Measurements from ENCODE around the gene G6PC3.

Gene G6PC3

GRCh38 chr17:44085908-44086307, 15.4 kb downstream of the G6PC3 start:
- ChIA-PET CTCF (interaction anchor here (1.1 to 3.6 kb wide), 3 partner anchors 14 to 41 kb away, joined by 3 to 16 read pairs (median 3); no protein-coding TSS in a partner anchor), POLR2A (interaction anchor here (0.6 kb wide), 1 partner anchor 788 kb away, joined by 7 read pairs; no protein-coding TSS in a partner anchor)
- DNase-seq (ENCODE audit: extremely low spot score) = no peak
- TF ChIP-seq, protein P1, sequence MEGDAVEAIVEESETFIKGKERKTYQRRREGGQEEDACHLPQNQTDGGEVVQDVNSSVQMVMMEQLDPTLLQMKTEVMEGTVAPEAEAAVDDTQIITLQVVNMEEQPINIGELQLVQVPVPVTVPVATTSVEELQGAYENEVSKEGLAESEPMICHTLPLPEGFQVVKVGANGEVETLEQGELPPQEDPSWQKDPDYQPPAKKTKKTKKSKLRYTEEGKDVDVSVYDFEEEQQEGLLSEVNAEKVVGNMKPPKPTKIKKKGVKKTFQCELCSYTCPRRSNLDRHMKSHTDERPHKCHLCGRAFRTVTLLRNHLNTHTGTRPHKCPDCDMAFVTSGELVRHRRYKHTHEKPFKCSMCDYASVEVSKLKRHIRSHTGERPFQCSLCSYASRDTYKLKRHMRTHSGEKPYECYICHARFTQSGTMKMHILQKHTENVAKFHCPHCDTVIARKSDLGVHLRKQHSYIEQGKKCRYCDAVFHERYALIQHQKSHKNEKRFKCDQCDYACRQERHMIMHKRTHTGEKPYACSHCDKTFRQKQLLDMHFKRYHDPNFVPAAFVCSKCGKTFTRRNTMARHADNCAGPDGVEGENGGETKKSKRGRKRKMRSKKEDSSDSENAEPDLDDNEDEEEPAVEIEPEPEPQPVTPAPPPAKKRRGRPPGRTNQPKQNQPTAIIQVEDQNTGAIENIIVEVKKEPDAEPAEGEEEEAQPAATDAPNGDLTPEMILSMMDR (IDR thresholded peaks at IDR 0.05; ENCODE audit: control extremely low read depth, extremely low read depth, low read depth, missing control alignments) = no peak

- no peak for DNase-seq (ENCODE audit: extremely low spot score)
- ChIA-PET CTCF (interaction anchor here (1.1 to 3.6 kb wide), 3 partner anchors 13 to 40 kb away, joined by 3 to 16 read pairs (median 3); no protein-coding TSS in a partner anchor), POLR2A (no interaction called here)
- TF ChIP-seq, protein P1 (IDR thresholded peaks at IDR 0.05; ENCODE audit: control extremely low read depth, extremely low read depth, low read depth, missing control alignments) = no peak
These were observed 16.1 kb downstream of the G6PC3 start for GRCh38 chr17:44086364-44087311.

GRCh38 chr17:44087319-44087718, 16.8 kb downstream of the G6PC3 start:
- POLR2A ChIA-PET = interaction anchor here (0.6 to 1.0 kb wide), 2 partner anchors 16 to 1386 kb away, joined by 3 to 4 read pairs; no protein-coding TSS in a partner anchor

DNA sequence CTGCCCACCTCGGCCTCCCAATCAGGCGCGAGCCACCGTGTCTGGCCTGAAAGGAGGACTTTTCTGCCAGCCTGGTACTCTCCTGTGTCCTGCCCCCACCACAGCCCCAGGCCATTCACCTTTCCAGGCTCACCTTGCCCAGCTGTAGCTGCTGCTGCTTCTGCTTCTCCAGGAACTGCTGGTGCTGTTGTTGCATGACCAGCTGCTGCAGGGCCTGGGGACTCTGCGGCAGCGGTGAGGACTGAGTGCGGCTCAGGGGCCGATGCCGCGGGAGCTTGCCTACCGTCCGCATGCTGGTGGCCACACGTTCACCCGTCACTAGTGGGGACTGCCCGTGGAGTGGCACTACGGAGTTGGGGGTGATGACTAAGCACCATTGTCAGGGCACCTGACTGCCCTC, 17.7 kb downstream of the G6PC3 start:
- DNase-seq (ENCODE audit: extremely low spot score) = no peak
- POLR2A ChIA-PET = interaction anchor here (1.0 kb wide), 1 partner anchor 17 kb away, joined by 3 read pairs; no protein-coding TSS in a partner anchor
- CTCF ChIA-PET = interaction anchor here (1.4 kb wide), 1 partner anchor 50 kb away, joined by 4 read pairs; no protein-coding TSS in a partner anchor
- TF ChIP-seq, protein P1 (IDR thresholded peaks at IDR 0.05; ENCODE audit: control extremely low read depth, extremely low read depth, low read depth, missing control alignments) = no peak

More at GRCh38 chr17:44087319-44087718, 16.8 kb downstream of the G6PC3 start:
- CTCF ChIA-PET = interaction anchor here (1.4 kb wide), 1 partner anchor 51 kb away, joined by 4 read pairs; no protein-coding TSS in a partner anchor
- no peak for DNase-seq (ENCODE audit: extremely low spot score)
- TF ChIP-seq, protein P1 (IDR thresholded peaks at IDR 0.05; ENCODE audit: control extremely low read depth, extremely low read depth, low read depth, missing control alignments) = no peak

- TF ChIP-seq, protein P1 (IDR thresholded peaks at IDR 0.05; ENCODE audit: control extremely low read depth, extremely low read depth, low read depth, missing control alignments) = no peak
- DNase-seq (ENCODE audit: extremely low spot score) = no peak
- POLR2A ChIA-PET = no interaction called here
- CTCF ChIA-PET = interaction anchor here (1.2 to 2.5 kb wide), 2 partner anchors 24 to 32 kb away, joined by 6 to 7 read pairs; partner anchors contain the start of gene HDAC5
These were observed 20.9 kb downstream of the G6PC3 start for GRCh38 chr17:44091200-44091997.

- no peak for DNase-seq (ENCODE audit: extremely low spot score)
- POLR2A ChIA-PET = no interaction called here
- CTCF ChIA-PET = interaction anchor here (1.2 to 2.5 kb wide), 2 partner anchors 23 to 32 kb away, joined by 6 to 7 read pairs; partner anchors contain the start of gene HDAC5
- TF ChIP-seq, protein P1 (IDR thresholded peaks at IDR 0.05; ENCODE audit: control extremely low read depth, extremely low read depth, low read depth, missing control alignments) = no peak
These were observed 21.5 kb downstream of the G6PC3 start for GRCh38 chr17:44092051-44092450.

Data from GM10248 (cell line).